HG03575 (cell line): ENCODE measurements around the gene CASZ1.

ENCODE experiments used
- ATAC-seq: cut with Tn5 transposase; IDR thresholded peaks from one replicate; pipeline ENCODE4 v1.9.1; 2021; ENCODE audit not compliant: unreplicated experiment, insufficient number of reproducible peaks, low FRiP score; ENCODE audit errors: extremely low read depth

The CASZ1 gene

GRCh38 chr1:10762153-10762523 lies 34.3 kb downstream of the CASZ1 start:
- no peak for ATAC-seq

- ATAC-seq, result no peak
Observed at GRCh38 chr1:10761503-10762152, 34.8 kb downstream of the CASZ1 start.

GRCh38 chr1:10760566-10761502 lies 35.6 kb downstream of the CASZ1 start:
- ATAC-seq, result no peak

GRCh38 chr1:10759413-10760200 lies 36.8 kb downstream of the CASZ1 start:
- ATAC-seq, result no peak

- ATAC-seq, result no peak
Observed at GRCh38 chr1:10756842-10757241, 39.6 kb downstream of the CASZ1 start.

GRCh38 chr1:10755970-10756521 lies 40.4 kb downstream of the CASZ1 start:
- ATAC-seq, result no peak

- no peak for ATAC-seq
Observed at GRCh38 chr1:10754568-10755329, 41.7 kb downstream of the CASZ1 start.

GRCh38 chr1:10753299-10753698 lies 43.1 kb downstream of the CASZ1 start:
- ATAC-seq, result no peak

GRCh38 chr1:10751561-10752085 lies 44.8 kb downstream of the CASZ1 start:
- no peak for ATAC-seq

- ATAC-seq, result no peak
Observed at GRCh38 chr1:10751160-10751559, 45.3 kb downstream of the CASZ1 start.

GRCh38 chr1:10745886-10746455 lies 50.5 kb downstream of the CASZ1 start:
- no peak for ATAC-seq

- no peak for ATAC-seq
Observed at GRCh38 chr1:10745383-10745782, 51.1 kb downstream of the CASZ1 start.

GRCh38 chr1:10744654-10745238 lies 51.7 kb downstream of the CASZ1 start:
- ATAC-seq, result no peak

- ATAC-seq, result no peak
Observed at GRCh38 chr1:10744029-10744428, 52.4 kb downstream of the CASZ1 start.

- no peak for ATAC-seq
Observed at GRCh38 chr1:10741696-10742095, 54.8 kb downstream of the CASZ1 start.

GRCh38 chr1:10740123-10740522 lies 56.3 kb downstream of the CASZ1 start:
- ATAC-seq, result no peak

- ATAC-seq, result no peak
Observed at GRCh38 chr1:10739589-10739988, 56.9 kb downstream of the CASZ1 start.
